ENCODE data around the gene SFMBT2.

DNA sequence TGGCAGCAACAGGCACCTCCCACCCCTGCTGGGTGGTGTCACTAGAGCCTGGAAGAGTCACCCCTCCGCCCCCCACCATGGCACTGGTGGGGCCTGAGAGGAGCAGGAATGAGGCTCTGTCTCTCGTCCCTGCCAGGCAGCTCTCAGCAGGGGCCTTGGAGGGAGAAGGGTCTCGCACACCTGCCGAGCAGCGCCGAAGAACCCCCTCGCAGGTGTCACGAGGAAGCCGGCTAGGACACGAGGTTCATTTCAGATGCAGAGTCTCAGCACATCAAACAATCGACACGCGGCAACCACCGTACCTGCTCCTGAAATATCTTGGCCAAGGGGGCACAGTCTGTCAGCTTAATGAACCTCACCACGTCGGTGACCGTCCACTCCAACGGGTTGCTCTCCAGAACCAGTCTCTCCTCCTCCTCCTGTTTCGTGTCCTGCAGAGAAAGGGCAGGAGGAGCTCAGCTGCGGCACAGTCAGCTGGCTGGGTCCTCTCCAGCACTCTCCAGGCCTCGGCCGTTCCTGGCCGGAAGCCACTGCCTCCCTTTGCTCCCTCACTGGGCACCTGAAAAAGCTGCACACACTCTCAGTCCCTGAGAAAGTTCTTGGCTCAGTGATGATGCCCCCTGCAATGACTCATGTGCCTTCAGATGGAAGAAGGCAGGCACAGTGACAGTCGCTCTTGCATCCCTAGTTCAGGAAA, 240.1 kb downstream of the SFMBT2 start:
- no peak for TF ChIP-seq POLR2A (IDR thresholded peaks at IDR 0.05)
- TF ChIP-seq, protein P1, sequence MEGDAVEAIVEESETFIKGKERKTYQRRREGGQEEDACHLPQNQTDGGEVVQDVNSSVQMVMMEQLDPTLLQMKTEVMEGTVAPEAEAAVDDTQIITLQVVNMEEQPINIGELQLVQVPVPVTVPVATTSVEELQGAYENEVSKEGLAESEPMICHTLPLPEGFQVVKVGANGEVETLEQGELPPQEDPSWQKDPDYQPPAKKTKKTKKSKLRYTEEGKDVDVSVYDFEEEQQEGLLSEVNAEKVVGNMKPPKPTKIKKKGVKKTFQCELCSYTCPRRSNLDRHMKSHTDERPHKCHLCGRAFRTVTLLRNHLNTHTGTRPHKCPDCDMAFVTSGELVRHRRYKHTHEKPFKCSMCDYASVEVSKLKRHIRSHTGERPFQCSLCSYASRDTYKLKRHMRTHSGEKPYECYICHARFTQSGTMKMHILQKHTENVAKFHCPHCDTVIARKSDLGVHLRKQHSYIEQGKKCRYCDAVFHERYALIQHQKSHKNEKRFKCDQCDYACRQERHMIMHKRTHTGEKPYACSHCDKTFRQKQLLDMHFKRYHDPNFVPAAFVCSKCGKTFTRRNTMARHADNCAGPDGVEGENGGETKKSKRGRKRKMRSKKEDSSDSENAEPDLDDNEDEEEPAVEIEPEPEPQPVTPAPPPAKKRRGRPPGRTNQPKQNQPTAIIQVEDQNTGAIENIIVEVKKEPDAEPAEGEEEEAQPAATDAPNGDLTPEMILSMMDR (IDR thresholded peaks at IDR 0.05) = no peak

All from right lobe of liver (tissue), 4 donors.